Caco-2 (cell line): Measurements from ENCODE around the gene EPHA4. TPM values are rescaled to one million over a fixed set of nuclear protein-coding genes. Genes with fewer than 3 reads are reported as not detected.

Experiments used
- BruUV-seq: library from RNA; stranded (reverse); fragments of 400-500 nt; replicated peaks from 2 replicates; lab custom pipeline; 2021; lab: Mats Ljungman, UMichigan
- CTCF ChIA-PET: fragments of 300-600 bp; sonication (Branson Sonifier 250); formaldehyde crosslinking; loops from one replicate; lab custom pipeline; 2022; ENCODE audit warnings: antibody characterized with exemption; lab: Charles Lee
- POLR2A ChIA-PET: fragments of 300-600 bp; sonication (Branson Sonifier 250); formaldehyde crosslinking; loops from one replicate; lab custom pipeline; 2022; ENCODE audit warnings: antibody characterized with exemption; lab: Charles Lee
- DNase-seq, 2 experiments: peaks; one replicate each; pipeline versions ENCODE4 v3.0.0 to v3.0.0-alpha.2; 2020 to 2022
- H3K27me3 ChIP-seq: replicated peaks from 2 replicates; pipeline ENCODE4 v1.6.0; 2011; ENCODE audit warnings: low read length; ENCODE audit not compliant: control insufficient read depth, insufficient read depth
- H3K36me3 ChIP-seq: 2 replicates; pipeline ENCODE4 v1.5.1; 2011; ENCODE audit warnings: low read length; ENCODE audit not compliant: control insufficient read depth, insufficient read depth
- H3K4me1 ChIP-seq: fragments of 250-450 bp; sonication (Bioruptor Pico); 2 replicates; pipeline ENCODE4 v1.5.1; 2020; ENCODE audit warnings: mild to moderate bottlenecking
- H3K4me3 ChIP-seq: 2 replicates; pipeline ENCODE4 v1.5.1; 2011; ENCODE audit warnings: low read depth, mild to moderate bottlenecking, control low read depth, low read length
- H3K9me3 ChIP-seq: fragments of 250-450 bp; sonication (Bioruptor Pico); 2 replicates; pipeline ENCODE4 v1.5.1; 2020; ENCODE audit warnings: mild to moderate bottlenecking, moderate library complexity
- H3K27ac Mint-ChIP-seq: one replicate; pipeline ENCODE4 v1.8.0; 2022; ENCODE audit warnings: mixed read lengths; ENCODE audit not compliant: unreplicated experiment
- H3K27me3 Mint-ChIP-seq: one replicate; pipeline ENCODE4 v1.8.0; 2022; ENCODE audit warnings: mixed read lengths; ENCODE audit not compliant: insufficient read depth, unreplicated experiment
- H3K36me3 Mint-ChIP-seq: one replicate; pipeline ENCODE4 v1.8.0; 2022; ENCODE audit warnings: mild to moderate bottlenecking, mixed read lengths; ENCODE audit not compliant: insufficient read depth, unreplicated experiment
- H3K4me1 Mint-ChIP-seq: one replicate; pipeline ENCODE4 v1.8.0; 2022; ENCODE audit warnings: low read depth, mixed read lengths; ENCODE audit not compliant: unreplicated experiment
- H3K4me3 Mint-ChIP-seq: one replicate; pipeline ENCODE4 v1.8.0; 2022; ENCODE audit warnings: mild to moderate bottlenecking, moderate library complexity, mixed read lengths; ENCODE audit not compliant: unreplicated experiment
- H3K9me3 Mint-ChIP-seq: one replicate; pipeline ENCODE4 v1.8.0; 2022; ENCODE audit warnings: mixed read lengths; ENCODE audit not compliant: unreplicated experiment
- CTCF ChIP-seq, 2 experiments: fragments of 200-600 bp in 1 of 2; IDR thresholded peaks; 1 replicate in 1 of 2; 2 replicates in 1 of 2; pipeline versions ENCODE4 v1.5.1 to v1.8.0; 2011 to 2022; ENCODE audit warnings: antibody characterized with exemption in 1 of 2, control low read depth in 1 of 2, inconsistent platforms in 1 of 2, low read depth in 1 of 2, low read length in 1 of 2, mild to moderate bottlenecking in 1 of 2, moderate library complexity in 1 of 2; ENCODE audit not compliant: insufficient read depth in 1 of 2, severe bottlenecking in 1 of 2, unreplicated experiment in 1 of 2
- intact Hi-C: fragments of 100-400 bp; cut with micrococcal nuclease; formaldehyde crosslinking; loops from one replicate; pipeline ENCODE4 v1.10.0; 2022; ENCODE audit not compliant: unreplicated experiment
- total RNA-seq: library from RNA; stranded (reverse); gene quantifications from 2 replicates; pipeline ENCODE4 v1.2.3, GENCODE V29; 2022

EPHA4 gene
- total RNA-seq, 1 experiment from 2014 or later = 95.5 TPM

- BruUV-seq = no TSS peak
- Mint-ChIP-seq H3K9me3 (no peaks in the 10 kb centered on the region), H3K4me3 (no peak overlapping the region), H3K36me3 (peaks cover 59% of the 10 kb centered on the region), H3K27ac (no peak overlapping the region), H3K27me3 (no peaks in the 10 kb centered on the region), H3K4me1 (peaks cover 6% of the 10 kb centered on the region)
- POLR2A ChIA-PET = no interaction called here
- no peak for DNase-seq
- H3K4me1 ChIP-seq = peaks cover 6% of the 10 kb centered on the region; the same call in 1 of the 2 replicates
- no peaks in the 10 kb centered on the region for H3K9me3 ChIP-seq
- no peaks in the 10 kb centered on the region for H3K36me3 ChIP-seq
- H3K4me3 ChIP-seq = no peak overlapping the region
- intact Hi-C loops = loop anchor here (1.0 kb wide), 1 partner anchor 94 kb away; the partner anchor contains the start of gene EPHA4
- H3K27me3 ChIP-seq = no peaks in the 10 kb centered on the region
- CTCF ChIA-PET = interaction anchor here (1.4 kb wide), 1 partner anchor 96 kb away, joined by 6 read pairs; no protein-coding TSS in a partner anchor
- TF ChIP-seq CTCF (IDR thresholded peaks at IDR 0.05; ENCODE audit: insufficient read depth in 1 of 2, low read depth in 1 of 2, low read length in 1 of 2, severe bottlenecking in 1 of 2, unreplicated experiment in 1 of 2) = no peak
These were observed 94.2 kb downstream of the EPHA4 start for GRCh38 chr2:221477714-221478484.

- ChIA-PET CTCF (no interaction called here), POLR2A (no interaction called here)
- TF ChIP-seq CTCF (IDR thresholded peaks at IDR 0.05; ENCODE audit: insufficient read depth in 1 of 2, low read depth in 1 of 2, low read length in 1 of 2, severe bottlenecking in 1 of 2, unreplicated experiment in 1 of 2) = no peak
- H3K36me3 ChIP-seq = no peaks in the 10 kb centered on the region
- Mint-ChIP-seq H3K36me3 (peaks cover 57% of the 10 kb centered on the region), H3K4me3 (no peak overlapping the region), H3K9me3 (no peaks in the 10 kb centered on the region), H3K27me3 (no peaks in the 10 kb centered on the region), H3K4me1 (peaks cover 6% of the 10 kb centered on the region), H3K27ac (no peak overlapping the region)
- DNase-seq = no peak
- intact Hi-C loops = no loop called here
- H3K4me1 ChIP-seq = peaks cover 6% of the 10 kb centered on the region; the same call in 1 of the 2 replicates
- no peak overlapping the region for H3K4me3 ChIP-seq
- no peaks in the 10 kb centered on the region for H3K27me3 ChIP-seq
- BruUV-seq = no TSS peak
- no peaks in the 10 kb centered on the region for H3K9me3 ChIP-seq
These were observed 95.9 kb downstream of the EPHA4 start for GRCh38 chr2:221476195-221476594.

- no peak for TF ChIP-seq CTCF (IDR thresholded peaks at IDR 0.05; ENCODE audit: insufficient read depth in 1 of 2, low read depth in 1 of 2, low read length in 1 of 2, severe bottlenecking in 1 of 2, unreplicated experiment in 1 of 2)
- Mint-ChIP-seq H3K27ac (no peak overlapping the region), H3K9me3 (no peaks in the 10 kb centered on the region), H3K4me1 (peaks cover 3% of the 10 kb centered on the region), H3K27me3 (no peaks in the 10 kb centered on the region), H3K4me3 (no peak overlapping the region), H3K36me3 (peaks cover 59% of the 10 kb centered on the region)
- Histone ChIP-seq H3K36me3 (no peaks in the 10 kb centered on the region), H3K9me3 (no peaks in the 10 kb centered on the region), H3K4me1 (no peaks in the 10 kb centered on the region; the same call in 1 of the 2 replicates), H3K4me3 (no peak overlapping the region), H3K27me3 (no peaks in the 10 kb centered on the region)
- intact Hi-C loops = no loop called here
- DNase-seq = no peak
- CTCF ChIA-PET = no interaction called here
- POLR2A ChIA-PET = no interaction called here
- no TSS peak for BruUV-seq
These were observed 98.7 kb downstream of the EPHA4 start for GRCh38 chr2:221473451-221473850.
